ENCODE measurements around the gene MCRIP1.

DNA sequence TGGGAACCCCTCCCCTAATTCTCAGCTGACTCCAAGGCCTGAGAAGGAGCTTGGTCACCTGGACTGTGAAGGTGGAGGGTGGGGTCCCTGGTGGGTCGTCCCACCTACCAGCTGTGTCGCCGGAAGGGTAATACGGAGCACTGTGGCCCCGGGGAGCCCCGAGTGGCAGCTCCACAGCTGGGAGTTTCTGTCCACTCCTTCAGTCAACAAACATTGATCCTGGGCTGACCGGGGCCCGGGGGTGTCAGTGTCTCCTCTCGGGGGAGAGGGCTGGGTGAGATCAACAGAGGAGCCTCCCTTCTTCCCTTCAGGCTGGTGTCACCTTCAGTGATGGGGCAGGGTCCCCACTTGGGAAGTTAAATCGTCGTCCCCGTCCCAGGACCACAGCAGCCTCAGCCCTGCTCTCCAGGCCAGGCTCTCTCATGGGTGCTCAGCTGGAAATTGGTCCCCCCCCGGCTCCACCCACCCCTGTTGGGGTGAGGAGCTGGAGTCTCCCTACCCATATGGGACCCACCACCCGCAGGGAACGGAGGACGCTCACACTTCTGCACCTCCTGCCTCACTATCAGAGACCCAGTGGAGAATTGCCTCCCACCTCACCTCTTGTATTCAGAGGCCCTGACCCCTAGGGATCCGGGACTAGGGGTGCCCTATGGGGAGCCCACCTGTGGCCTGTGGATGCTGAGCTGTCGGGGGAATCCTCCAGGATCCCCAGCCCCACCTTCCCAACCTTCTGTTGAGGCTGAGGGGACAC lies 27.2 kb downstream of the MCRIP1 start:
- no peak for TF ChIP-seq BHLHE40 (IDR thresholded peaks at IDR 0.05; ENCODE audit: borderline replicate concordance)
- no peak for TF ChIP-seq SUZ12 (IDR thresholded peaks at IDR 0.05)
- no peak for TF ChIP-seq TARDBP (IDR thresholded peaks at IDR 0.05)
- no peak for TF ChIP-seq FOXM1 (IDR thresholded peaks at IDR 0.05; ENCODE audit: borderline replicate concordance)
- TF ChIP-seq SP1 (IDR thresholded peaks at IDR 0.05), result no peak
- TF ChIP-seq FOXK2 (IDR thresholded peaks at IDR 0.05), result no peak
- no peak for TF ChIP-seq FOXA1 (IDR thresholded peaks at IDR 0.05)
- no peak for TF ChIP-seq LEF1 (IDR thresholded peaks at IDR 0.05; ENCODE audit: borderline replicate concordance)
- TF ChIP-seq ZNF384 (IDR thresholded peaks at IDR 0.05), result no peak
- no peak for TF ChIP-seq NFRKB (IDR thresholded peaks at IDR 0.05)
